ENCODE measurements around the gene PKNOX2.

DNA sequence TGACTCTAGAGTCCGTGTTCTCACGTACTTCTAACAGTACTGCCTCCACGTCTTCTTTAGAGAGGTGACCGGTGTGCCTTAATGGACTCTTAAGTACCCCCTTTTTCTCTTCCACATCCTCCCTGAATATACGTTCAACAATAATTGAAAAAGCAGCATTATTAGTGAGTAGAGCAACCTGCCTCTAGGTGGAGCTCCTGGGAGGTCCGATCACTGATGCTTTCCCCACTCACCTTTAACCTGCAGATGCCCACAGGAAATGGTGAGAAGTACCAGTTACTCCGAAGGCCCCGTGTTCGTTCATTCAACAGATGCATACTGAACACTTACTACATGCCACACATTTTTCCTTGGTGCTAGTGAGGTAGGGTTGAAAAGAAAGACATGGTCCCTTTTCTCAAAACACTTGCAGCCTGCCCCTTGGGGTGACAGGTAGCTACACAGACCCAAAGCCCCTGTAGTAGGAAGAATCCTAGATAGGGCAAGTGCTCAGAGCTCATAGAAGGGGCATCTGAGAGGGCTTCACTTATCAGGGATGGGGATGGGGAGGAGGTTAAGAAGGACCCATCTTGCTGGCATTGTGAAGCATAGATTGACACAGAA lies 258.8 kb downstream of the PKNOX2 start:
- TF ChIP-seq, protein P1, sequence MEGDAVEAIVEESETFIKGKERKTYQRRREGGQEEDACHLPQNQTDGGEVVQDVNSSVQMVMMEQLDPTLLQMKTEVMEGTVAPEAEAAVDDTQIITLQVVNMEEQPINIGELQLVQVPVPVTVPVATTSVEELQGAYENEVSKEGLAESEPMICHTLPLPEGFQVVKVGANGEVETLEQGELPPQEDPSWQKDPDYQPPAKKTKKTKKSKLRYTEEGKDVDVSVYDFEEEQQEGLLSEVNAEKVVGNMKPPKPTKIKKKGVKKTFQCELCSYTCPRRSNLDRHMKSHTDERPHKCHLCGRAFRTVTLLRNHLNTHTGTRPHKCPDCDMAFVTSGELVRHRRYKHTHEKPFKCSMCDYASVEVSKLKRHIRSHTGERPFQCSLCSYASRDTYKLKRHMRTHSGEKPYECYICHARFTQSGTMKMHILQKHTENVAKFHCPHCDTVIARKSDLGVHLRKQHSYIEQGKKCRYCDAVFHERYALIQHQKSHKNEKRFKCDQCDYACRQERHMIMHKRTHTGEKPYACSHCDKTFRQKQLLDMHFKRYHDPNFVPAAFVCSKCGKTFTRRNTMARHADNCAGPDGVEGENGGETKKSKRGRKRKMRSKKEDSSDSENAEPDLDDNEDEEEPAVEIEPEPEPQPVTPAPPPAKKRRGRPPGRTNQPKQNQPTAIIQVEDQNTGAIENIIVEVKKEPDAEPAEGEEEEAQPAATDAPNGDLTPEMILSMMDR (IDR thresholded peaks at IDR 0.05; ENCODE audit: low read depth, low read length) = peak; percentile 69
- TF ChIP-seq EZH2phosphoT487 (IDR thresholded peaks at IDR 0.05; ENCODE audit: low read depth) = no peak
